ENCODE results near the gene BTK.
"Not testable (repeated sequence)": the region's sequence is repeated elsewhere in the genome, so short reads cannot be mapped to it uniquely, and the experiment has no call there.

BTK gene

GRCh38 chrX:101337776-101338271 lies 48.2 kb downstream of the BTK start:
- H3K36me3 ChIP-seq (ENCODE audit: insufficient read depth, low read length) = no peaks in the 10 kb centered on the region
- H3K4me3 ChIP-seq (ENCODE audit: low read depth, low read length) = no peak overlapping the region
- H3K79me2 ChIP-seq (ENCODE audit: control insufficient read depth, insufficient read depth, low read length, unreplicated experiment) = no peaks in the 10 kb centered on the region
- no peak overlapping the region for H2AFZ ChIP-seq (ENCODE audit: low read length, unreplicated experiment)
- H3K27me3 ChIP-seq (ENCODE audit: insufficient read depth, low read length) = no peaks in the 10 kb centered on the region
- H3K27ac ChIP-seq (ENCODE audit: low read depth, low read length) = no peak overlapping the region
- H3K4me1 ChIP-seq (ENCODE audit: control insufficient read depth, insufficient read depth, low read length, unreplicated experiment) = no peaks in the 10 kb centered on the region

- not testable (repeated sequence) for H3K4me3 ChIP-seq (ENCODE audit: low read depth, low read length); H3K27me3 ChIP-seq (ENCODE audit: insufficient read depth, low read length); H3K4me1 ChIP-seq (ENCODE audit: control insufficient read depth, insufficient read depth, low read length, unreplicated experiment); H3K79me2 ChIP-seq (ENCODE audit: control insufficient read depth, insufficient read depth, low read length, unreplicated experiment); H3K36me3 ChIP-seq (ENCODE audit: insufficient read depth, low read length); H3K27ac ChIP-seq (ENCODE audit: low read depth, low read length); H2AFZ ChIP-seq (ENCODE audit: low read length, unreplicated experiment)
These were observed 51.7 kb downstream of the BTK start for GRCh38 chrX:101334310-101334709.

GRCh38 chrX:101326600-101326999 lies 59.4 kb downstream of the BTK start:
- not testable (repeated sequence) for H3K27me3 ChIP-seq (ENCODE audit: insufficient read depth, low read length); H3K4me3 ChIP-seq (ENCODE audit: low read depth, low read length); H3K4me1 ChIP-seq (ENCODE audit: control insufficient read depth, insufficient read depth, low read length, unreplicated experiment); H3K79me2 ChIP-seq (ENCODE audit: control insufficient read depth, insufficient read depth, low read length, unreplicated experiment); H3K27ac ChIP-seq (ENCODE audit: low read depth, low read length); H3K36me3 ChIP-seq (ENCODE audit: insufficient read depth, low read length); H2AFZ ChIP-seq (ENCODE audit: low read length, unreplicated experiment)

DNA sequence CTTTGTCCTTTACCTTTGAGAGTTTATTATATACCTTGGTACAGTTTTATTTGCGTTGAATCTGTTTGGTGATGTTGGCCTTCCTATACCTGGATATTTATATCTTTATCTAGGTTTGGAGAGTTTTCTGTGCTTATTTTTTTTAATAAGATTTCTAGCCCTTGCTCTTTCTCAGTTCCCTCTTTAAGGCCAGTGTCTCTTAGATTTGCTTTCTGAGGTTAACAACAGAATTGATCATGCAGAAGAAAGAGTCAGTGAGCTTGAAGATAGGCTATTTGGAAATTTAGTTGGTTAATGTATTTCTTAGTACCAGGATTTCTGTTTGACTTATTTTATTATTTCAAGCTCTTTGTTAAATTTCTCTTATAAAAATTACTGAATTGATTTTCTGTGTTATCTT lies 82.2 kb downstream of the BTK start:
- H2AFZ ChIP-seq (ENCODE audit: low read length, unreplicated experiment) = no peak overlapping the region
- H3K4me1 ChIP-seq (ENCODE audit: control insufficient read depth, insufficient read depth, low read length, unreplicated experiment) = no peaks in the 10 kb centered on the region
- no peak overlapping the region for H3K27ac ChIP-seq (ENCODE audit: low read depth, low read length)
- no peaks in the 10 kb centered on the region for H3K79me2 ChIP-seq (ENCODE audit: control insufficient read depth, insufficient read depth, low read length, unreplicated experiment)
- H3K27me3 ChIP-seq (ENCODE audit: insufficient read depth, low read length) = no peaks in the 10 kb centered on the region
- H3K4me3 ChIP-seq (ENCODE audit: low read depth, low read length) = no peak overlapping the region
- no peaks in the 10 kb centered on the region for H3K36me3 ChIP-seq (ENCODE audit: insufficient read depth, low read length)

Data from ACC112 (cell line).